Activated effector memory CD4-positive, alpha-beta T cell treated with Interleukin-2 at 50 U/mL for 16 hours (primary cell): ENCODE data around the gene MAPKAPK5.
A peak's percentile ranks its signal among the peaks of the same experiment; 100 is the strongest.
"Not testable (repeated sequence)": the region's sequence is repeated elsewhere in the genome, so short reads cannot be mapped to it uniquely, and the experiment has no call there.

ENCODE experiments used
- DNase-seq: peaks from one replicate; pipeline ENCODE4 v3.0.0-alpha.2; 2020

MAPKAPK5 gene

DNA sequence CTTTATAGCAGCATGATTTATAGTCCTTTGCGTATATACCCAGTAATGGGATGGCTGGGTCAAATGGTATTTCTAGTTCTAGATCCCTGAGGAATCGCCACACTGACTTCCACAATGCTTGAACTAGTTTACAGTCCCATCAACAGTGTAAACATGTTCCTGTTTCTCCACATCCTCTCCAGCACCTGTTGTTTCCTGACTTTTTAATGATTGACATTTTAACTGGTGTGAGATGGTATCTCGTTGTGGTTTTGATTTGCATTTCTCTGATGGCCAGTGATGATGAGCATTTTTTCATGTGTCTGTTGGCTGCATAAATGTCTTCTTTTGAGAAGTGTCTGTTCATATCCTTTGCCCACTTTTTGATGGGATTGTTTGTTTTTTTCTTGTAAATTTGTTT is 12.4 kb upstream of the MAPKAPK5 start:
- not testable (repeated sequence) for DNase-seq

DNA sequence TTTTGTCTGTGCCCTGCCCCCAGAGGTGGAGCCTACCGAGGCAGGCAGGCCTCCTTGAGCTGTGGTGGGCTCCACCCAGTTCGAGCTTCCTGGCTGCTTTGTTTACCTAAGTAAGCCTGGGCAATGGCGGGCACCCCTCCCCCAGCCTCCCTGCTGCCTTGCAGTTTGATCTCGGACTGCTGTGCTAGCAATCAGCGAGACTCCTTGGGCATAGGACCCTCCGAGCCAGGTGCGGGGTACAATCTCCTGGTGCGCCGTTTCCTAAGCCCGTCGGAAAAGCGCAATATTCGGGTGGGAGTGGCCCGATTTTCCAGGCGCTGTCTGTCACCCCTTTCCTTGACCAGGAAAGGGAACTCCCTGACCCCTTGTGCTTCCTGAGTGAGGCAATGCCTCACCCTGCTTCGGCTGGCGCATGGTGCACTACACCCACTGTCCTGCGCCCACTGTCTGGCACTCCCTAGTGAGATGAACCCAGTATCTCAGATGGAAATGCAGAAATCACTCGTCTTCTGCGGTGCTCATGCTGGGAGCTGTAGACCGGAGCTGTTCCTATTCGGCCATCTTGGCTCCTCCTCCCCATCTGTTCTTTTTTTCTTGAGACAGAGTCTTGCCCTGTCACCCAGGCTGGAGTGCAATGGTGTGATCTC is 7.2 kb upstream of the MAPKAPK5 start:
- peak; percentile 35 for DNase-seq

- DNase-seq = not testable (repeated sequence)
These were observed 6.4 kb upstream of the MAPKAPK5 start for GRCh38 chr12:111835531-111836181.

GRCh38 chr12:111838353-111838752 is 3.7 kb upstream of the MAPKAPK5 start:
- no peak for DNase-seq

DNA sequence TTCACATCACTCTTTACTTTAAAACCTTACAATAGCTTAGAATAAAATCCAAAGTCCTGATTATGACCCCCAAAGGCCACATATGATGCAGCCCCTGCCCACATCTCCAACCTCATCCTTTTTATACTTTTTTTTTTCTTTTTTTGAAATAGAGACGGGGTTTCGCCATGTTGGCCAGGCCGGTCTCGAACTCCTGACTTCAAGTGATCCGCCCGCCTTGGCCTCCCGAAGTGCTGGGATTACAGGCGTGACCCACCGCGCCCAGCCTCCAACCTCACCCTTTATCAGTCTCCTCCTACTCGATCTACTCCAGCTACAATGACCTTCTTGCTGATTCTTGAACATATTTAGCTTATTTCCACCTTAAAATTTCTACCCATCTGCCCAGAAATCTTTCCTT is 1.2 kb upstream of the MAPKAPK5 start:
- no peak for DNase-seq

GRCh38 chr12:111841236-111841749 is 735 bp upstream of the MAPKAPK5 start:
- no peak for DNase-seq

DNA sequence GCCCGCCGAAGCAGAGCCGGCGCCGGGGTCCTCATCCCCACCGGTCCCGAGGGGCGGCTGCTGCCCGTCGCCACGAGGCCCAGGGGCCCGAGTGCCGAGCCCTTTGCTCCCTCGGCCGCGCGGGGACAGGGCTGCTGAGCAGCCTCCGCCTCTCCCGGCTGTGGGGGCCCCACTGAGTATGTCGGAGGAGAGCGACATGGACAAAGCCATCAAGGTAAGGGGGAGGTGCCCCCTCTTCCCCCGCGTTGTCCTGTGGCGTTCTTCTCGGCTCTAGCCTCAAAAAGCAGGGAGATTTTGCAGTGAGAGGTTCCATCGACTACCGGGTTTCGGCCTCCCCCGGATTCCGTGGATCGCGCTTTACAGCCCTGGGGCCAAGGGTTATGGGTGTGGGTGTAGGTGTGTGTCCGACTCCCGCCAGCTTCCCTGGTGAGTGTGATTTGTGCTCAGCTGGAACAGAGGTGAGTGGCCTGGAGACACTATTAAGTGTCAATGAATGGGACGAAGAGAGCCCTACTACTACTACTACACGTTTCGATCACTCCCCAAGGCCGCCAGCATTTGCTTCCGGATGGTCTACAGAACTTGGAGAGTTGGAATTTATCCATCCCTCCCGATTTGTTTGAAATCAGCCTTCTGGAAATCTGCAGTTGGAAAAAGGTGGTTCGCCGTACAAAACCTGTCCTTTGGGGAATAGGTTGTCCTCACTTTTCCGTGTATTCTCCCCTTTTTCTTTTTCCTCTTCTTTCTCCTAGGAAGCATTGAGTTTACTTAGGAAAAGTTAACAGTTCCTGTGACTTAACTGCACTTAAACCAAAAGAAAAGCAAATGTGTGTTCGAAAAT is 748 bp downstream of the MAPKAPK5 start:
- DNase-seq = no peak

GRCh38 chr12:111846016-111846415 is 4.0 kb downstream of the MAPKAPK5 start:
- DNase-seq = no peak

DNA sequence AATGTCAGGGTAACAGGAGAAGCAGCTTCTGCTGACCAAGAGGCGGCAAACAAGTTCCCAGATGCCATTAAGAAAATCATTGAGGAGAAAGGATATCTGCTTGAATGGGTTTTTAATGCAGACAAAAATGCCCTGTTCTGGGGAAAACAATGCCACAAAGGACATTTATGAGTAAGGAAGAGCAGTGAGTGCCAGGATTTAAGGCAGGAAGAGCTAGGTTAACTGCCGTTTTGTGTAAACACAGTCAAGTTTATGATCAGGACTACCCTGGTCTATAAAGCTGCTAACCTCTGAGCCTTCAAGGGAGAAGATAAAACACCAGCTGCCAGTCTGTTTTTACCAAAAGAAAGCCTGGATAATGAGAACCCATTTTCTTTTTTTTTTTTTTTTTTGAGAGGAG is 8.5 kb downstream of the MAPKAPK5 start:
- DNase-seq = no peak

DNA sequence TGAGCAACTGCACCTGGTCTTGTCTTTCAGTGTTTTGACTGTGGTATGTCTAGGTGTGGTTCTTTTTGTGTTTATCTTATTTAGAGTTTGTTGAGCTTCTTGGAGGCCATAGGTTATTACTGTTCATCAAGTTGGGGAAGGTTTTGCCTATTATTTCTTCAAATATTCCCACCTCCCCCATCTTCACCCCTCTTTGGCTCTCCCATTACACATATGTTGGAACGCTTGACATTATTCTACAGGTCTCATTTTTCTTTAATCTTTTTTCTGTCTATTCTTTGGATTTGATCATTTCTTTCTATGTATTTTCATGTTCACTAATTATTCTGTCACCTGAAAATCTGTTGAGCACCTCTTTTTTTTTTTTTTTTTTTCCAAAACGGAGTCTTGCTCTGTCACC is 16.2 kb downstream of the MAPKAPK5 start:
- no peak for DNase-seq

DNA sequence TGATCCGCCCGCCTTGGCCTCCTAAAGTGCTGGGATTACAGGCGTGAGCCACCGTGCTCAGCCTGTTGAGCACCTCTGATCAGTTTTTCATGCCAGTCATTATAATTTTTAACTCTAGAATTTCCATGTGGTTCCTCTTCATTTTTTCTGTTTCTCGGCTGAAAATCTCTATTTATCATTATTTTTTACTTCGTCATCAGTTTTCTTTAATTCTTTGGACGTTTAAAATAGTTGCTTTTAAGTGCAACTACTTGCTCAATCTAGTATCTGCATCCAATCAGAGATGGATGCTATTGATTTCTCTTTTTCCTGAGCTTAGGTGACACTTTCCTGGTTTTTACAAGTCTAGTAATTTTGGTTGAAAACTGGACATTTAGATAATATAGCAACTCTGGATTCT is 16.8 kb downstream of the MAPKAPK5 start:
- no peak for DNase-seq

GRCh38 chr12:111864913-111865312 is 22.9 kb downstream of the MAPKAPK5 start:
- DNase-seq = no peak

DNA sequence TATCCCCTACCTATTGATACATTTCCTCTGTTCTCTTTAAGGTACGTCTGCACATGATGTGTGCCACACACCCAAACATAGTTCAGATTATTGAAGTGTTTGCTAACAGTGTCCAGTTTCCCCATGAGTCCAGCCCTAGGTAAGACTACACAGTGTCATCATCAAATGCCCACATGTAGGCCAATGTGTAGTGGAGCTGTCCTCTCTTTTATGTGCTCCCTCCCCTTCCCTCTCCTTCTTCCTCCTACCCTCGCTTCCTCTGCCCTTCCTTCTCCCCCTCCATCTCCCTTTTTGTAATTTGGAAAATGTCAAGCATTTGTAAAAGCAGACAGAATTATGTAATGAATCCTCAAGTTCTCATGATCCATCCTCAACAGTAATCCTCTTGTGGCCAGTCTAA is 25.5 kb downstream of the MAPKAPK5 start:
- no peak for DNase-seq

DNA sequence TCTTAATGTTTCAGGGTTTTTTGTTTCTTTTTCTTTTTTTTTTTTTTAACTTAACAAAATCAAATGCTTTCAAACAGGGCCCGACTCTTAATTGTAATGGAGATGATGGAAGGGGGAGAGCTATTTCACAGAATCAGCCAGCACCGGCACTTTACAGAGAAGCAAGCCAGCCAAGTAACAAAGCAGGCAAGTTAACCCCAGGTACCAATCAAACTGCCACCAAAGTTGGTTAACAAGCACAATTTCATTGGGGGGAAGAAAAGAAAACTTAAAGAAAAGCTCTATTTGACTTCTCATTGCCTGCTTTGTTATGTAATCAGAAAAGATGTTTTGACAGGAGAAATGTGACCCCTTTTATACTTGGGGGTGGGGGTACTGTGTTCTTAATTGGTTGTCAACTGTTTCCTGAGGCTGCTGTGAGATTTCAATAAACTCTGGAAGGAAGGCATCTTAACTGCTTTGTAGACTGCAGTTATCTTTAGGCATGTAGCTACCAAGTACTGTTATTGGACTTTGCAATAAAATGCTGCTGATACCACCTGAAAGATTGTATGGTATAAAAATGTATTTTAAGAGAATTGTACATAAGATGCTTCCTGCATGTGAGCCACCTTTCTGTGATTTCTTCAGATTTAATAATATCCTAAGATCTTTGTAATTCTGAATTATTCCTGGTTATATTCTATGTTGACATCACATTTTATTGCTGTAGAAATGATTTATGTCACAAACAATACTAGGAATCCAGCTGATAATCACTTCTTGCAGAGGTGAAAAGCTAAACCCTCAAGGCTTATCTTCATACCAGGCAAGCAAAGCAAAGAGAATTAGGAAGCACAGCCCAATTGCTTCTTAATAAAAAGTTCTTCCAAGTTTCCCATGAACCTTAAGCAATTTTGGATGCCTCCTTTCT is 26.9 kb downstream of the MAPKAPK5 start:
- DNase-seq = no peak

GRCh38 chr12:111869671-111870070 is 27.6 kb downstream of the MAPKAPK5 start:
- DNase-seq = no peak

DNA sequence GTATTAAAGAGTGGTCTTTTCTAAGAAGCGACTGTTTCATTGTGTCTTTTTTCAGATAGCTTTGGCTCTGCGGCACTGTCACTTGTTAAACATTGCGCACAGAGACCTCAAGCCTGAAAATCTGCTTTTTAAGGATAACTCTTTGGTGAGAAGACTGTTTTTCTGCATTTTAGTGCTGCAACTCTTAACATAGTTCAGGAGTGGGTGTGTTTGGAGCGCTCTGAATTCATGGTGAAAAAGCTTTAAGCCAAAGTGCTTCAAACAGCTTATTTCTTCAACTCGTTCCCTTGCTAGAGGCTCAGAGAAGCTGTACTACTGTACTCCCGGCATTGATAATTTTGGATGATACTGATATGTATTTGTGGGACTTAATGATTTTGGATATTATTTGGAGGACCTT is 28.2 kb downstream of the MAPKAPK5 start:
- DNase-seq = no peak

DNA sequence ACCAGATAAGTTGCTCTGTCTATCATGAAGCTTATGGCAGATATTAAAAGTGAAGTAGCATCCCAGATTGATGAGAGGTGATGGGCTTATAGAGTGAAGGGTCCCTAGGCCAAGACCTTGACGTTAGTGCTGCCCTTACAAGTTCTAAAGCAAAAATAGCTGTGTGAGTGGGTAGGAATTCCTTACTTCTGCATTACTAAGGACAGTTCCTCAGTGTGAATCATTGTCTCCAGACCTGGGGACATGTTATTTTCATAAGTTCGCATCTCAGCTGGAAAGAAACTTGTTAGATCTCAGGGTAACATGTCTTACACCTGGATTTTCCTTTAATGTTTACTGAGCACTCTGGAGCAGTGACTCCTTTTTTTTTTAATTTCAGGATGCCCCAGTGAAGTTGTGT is 28.7 kb downstream of the MAPKAPK5 start:
- DNase-seq = no peak

GRCh38 chr12:111873113-111873512 is 31.1 kb downstream of the MAPKAPK5 start:
- DNase-seq = no peak

DNA sequence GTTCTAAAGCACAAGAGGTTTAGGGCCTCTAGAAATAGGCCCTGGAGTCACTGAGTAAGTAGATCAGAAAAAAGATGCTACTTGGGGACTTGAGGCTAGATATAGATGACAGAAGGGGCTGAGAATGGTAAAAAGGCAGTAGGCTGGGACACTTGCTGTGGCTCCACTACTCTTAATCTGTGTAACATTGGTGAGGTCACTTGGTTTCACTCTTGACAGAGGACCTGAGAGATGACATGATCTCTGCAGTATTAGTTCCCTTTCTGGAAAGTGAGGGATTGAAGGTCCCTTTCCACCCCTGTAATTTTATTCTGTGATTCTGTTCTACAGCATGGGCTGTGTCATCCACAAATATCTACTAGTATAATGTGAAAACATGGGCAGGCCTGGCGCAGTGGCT is 39.7 kb downstream of the MAPKAPK5 start:
- no peak for DNase-seq

DNA sequence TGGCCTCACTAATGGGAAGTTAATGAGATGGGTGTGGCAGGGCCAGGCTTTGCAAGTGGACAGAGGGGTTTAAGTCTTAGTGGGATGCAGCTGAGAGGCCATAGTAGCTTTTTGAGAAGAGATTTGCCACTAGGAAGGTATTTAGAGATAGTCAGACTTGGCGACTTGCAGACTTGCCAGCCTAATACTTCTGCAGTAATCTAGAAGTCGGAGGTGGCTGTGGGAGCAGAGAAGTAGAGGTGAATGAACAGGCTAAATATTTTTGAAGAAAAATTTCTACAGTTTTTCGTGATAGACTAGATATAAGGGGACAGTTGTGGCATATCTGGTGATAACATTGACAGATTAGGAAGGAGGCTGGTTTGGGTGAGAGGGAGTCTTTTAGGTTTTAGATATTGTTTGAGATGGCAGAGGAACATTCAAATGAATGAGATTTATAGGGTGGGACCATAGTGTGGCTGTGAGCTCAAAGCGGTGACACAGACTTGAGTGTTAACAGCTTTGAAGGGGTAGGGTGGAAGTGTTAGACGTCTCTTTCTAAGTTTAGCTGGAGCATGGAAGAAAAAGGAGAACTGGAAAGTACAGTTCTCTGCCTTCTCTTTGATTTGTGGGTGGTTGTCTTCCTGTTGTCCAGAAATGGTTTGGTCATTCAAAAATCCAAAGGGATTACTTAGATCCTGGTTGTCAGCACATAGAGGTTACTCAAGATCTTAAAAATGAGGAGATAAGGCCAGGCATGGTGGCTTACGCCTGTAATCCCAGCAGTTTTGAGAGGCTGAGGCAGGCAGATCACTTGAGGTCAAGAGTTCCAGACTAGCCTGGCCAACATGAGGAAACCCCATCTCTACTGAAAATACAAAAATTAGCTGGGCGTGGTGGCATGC is 44.9 kb downstream of the MAPKAPK5 start:
- no peak for DNase-seq

- DNase-seq = no peak
These were observed 46.1 kb downstream of the MAPKAPK5 start for GRCh38 chr12:111887926-111888745.
